Activated CD8-positive, alpha-beta memory T cell treated with anti-CD3 and anti-CD28 coated beads for 48 hours (primary cell): ENCODE results near the gene NAT14.
"Not testable (repeated sequence)": the region's sequence is repeated elsewhere in the genome, so short reads cannot be mapped to it uniquely, and the experiment has no call there.

Experiments
- DNase-seq, 3 experiments: peaks; one replicate each; pipeline ENCODE4 v3.0.0-alpha.2; 2020; ENCODE audit warnings: low read depth in 2 of 3, low spot score in 2 of 3

The NAT14 gene, protein sequence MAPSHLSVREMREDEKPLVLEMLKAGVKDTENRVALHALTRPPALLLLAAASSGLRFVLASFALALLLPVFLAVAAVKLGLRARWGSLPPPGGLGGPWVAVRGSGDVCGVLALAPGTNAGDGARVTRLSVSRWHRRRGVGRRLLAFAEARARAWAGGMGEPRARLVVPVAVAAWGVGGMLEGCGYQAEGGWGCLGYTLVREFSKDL

DNA sequence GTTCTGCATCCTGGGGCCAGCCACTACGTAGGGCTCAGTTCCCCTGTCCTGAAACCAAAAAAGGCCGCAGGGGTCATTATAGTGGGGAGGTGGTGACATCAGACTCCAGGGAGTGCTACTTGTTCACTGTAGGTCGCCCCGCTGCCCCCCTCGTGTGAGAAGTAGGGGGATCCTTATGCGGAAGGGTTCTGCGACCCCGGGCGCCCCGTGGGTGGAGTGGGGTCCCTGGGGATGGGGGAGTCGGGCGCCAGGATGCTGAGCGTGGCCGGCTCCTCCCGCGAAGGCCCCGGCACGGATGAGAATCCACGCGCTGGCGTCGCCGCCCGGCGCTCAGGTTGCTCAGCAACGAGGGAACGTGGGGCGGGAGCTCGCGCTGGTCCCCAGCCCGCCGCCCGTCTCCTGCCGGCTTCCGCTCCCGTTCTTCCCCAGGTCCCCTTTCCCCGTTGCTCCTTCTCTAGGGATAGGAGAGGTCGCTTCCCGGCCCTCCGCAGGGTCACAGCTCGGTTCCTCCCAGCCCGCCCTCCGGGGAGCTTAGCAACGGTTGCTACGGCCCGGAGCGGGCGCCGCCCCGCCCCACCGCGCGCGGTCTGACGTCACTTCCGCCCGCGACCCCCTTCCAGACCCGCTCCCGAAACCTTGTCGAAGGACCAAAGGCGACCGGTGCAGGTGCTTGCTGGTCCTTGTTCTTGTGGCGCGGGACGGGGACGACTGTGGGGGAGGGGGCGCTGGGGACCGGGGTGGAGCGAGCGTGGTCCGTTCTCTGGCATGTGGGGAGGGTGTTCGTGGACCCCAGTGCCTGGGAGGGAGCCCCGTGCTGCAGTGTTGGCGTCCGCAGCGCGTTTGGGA, at the start of gene NAT14:
Gene NAT14, plus strand, starts transcription at position 596 of the 846 bp plus-strand sequence. CDS start 521 bp downstream, outside the sequence.
- DNase-seq: peak in 2 of 3 experiments; percentile 42 to 54

DNA sequence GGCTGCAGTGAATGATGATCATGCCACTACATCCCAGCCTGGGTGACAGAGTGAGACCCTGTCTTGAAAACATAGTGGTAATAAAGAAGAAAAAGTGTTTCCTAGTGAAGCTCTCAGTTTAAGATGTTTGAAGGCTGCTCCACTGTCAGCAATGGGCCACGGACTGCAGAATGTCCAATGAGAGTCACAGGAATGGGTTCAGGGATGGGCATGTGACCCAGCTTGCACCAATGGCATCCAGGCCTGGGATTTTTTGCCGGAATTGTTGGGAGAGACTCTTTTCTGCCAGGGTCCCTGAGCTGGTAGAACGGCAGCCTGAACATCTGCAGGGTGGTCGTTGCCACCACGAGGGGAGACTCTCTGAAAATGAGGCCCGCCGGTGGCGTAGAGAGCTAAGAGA, 48.1 kb upstream of the NAT14 start:
- DNase-seq: no peak

DNA sequence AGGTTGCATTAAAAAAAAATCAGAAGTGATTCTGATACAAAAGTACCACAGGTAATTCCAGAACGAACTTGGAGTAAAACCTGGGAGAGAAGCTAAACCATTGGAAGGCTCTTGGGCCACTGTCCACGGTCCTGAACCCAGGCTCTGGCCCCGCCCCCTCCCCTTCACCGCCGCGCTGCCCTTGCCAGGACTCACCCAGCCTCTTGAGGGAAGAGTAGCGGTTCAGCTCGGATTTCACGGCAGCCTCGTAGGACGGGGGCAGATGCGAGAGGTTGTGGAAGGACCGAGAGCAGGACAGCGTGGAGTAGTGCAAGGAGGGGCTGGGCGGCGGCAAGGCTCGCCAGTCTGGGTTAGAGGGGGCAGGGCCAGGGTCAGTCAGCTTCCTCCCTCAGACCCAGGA, 47.6 kb upstream of the NAT14 start:
- no peak for DNase-seq

DNA sequence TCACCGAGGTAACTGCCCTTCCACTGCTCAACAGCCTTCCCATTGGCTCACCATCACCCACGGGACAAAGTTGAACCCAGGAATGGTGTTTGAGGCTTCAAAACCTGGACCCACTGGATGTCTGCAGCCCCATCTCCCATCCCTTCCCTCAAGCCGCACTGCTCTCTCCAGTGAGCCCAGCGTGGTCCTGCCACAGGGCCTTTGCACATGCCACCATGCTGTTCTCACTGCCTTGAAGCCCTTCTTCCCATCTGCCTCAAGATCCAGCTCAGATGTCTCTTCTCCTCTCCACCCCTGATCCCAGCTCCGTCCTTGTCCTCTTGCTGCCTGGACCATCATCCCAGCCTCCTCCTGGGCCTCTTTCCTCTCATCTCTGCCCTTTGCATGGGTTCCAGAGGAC, 45.9 kb upstream of the NAT14 start:
- DNase-seq: no peak

DNA sequence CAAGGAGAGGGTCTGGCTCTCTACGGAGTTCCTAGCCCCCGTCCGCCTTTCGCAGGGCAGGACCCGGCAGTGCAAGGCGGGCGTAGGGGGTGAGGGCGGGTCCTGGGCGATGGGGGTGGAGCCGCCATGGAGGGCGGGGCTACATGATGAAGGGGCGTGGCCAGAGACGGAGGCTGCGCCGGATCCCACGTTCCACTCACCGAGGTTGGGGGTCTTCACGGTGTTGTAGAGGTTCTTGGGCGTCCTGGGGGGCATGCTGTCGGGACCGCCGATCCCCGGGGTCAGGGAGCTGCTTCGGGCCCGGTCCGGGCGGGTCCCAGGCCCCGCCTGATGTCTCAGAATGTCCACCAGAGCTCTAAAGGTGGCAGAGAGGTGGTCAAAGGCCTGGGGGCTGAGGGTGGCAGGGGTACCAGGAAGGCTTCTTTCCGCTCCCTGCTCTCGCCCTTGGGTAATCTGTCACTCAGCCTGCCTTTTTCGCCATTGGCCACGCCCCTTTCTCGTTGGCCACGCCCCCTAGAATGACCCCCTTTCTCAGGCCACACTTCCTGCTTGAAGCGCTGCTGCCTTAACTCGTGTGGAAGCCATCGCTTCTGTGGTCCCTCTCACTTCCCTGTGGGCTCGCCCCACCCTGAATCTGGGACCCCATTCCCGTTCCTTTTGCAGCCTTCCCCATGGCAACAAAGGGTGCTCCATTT, 44.4 kb upstream of the NAT14 start:
- DNase-seq: no peak

DNA sequence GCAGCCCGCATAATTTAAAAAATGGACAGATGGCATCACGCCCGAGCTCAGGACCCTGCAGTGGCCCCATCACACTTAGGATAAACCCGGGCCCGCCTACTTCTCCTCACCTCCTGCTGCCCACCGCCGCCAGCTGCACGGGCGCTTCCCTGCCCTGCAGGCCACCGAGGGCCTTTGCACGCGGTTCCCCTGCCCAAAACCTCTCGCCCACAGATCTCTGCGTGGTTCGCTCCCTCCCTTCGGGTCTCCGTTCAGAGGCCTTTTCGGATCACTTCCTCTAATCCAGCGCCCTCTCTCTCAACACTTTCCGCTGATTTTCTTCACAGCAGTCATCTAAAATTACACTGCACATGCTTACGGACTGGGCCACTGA, 43.7 kb upstream of the NAT14 start:
- DNase-seq: no peak

DNA sequence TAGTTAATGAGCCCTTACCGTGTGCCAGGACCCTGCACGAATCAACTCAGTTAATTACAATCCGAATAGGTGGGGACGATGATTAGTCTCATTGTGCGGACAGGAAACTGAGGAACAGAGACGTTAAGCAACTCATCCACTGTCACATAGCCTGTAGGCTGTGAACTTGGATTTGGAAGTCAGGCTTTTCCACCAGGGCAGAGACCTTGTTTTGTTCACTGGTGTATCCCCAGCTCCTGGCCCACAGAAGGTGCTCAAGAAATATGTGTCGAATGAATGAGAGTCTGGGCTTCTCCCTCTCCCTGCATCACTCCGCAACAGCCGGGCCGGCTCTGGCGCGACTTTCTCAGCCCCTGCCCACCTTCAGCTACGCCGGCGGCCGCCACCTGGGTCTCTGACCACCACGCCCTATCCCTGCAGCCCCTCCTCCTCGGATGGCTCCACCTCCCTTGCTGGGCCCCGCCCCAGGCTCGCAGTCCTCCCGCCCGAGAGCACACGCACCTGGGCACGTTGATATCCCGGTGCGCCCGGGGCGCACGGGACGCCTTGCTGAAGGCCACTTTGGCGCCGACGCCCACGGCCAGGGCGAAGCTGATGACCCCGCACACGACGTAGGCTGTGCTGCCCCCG, 43.2 kb upstream of the NAT14 start:
- no peak for DNase-seq

DNA sequence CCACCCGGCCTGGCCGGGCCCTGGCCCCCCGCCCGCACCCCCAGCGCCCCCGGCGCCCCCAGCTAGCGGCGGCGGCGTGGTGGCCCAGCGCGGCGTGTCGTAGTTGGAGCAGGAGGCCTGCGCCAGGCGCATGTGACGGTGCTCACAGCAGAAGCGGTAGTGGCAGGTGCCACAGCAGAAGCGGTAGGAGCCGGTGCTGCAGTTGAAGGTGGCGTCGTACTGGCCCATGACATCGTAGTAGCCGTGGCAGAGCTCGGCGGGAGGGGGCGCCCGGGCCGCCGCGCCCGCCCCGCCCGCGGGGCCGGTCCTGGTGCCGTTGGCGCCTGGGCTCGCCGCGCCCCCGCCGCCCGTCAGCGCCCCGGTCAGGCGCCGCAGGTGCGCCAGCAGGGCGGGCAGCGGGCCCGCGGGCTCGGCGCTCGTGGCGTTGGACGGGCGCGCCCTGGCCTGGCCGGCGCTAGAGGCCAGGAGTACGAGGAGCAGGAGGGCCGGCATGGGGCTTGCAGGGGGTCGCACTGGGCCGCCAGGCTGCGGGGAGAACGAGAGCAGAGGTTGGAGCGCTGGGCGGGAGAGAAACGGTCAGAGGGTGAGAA, 42.5 kb upstream of the NAT14 start:
- no peak for DNase-seq

DNA sequence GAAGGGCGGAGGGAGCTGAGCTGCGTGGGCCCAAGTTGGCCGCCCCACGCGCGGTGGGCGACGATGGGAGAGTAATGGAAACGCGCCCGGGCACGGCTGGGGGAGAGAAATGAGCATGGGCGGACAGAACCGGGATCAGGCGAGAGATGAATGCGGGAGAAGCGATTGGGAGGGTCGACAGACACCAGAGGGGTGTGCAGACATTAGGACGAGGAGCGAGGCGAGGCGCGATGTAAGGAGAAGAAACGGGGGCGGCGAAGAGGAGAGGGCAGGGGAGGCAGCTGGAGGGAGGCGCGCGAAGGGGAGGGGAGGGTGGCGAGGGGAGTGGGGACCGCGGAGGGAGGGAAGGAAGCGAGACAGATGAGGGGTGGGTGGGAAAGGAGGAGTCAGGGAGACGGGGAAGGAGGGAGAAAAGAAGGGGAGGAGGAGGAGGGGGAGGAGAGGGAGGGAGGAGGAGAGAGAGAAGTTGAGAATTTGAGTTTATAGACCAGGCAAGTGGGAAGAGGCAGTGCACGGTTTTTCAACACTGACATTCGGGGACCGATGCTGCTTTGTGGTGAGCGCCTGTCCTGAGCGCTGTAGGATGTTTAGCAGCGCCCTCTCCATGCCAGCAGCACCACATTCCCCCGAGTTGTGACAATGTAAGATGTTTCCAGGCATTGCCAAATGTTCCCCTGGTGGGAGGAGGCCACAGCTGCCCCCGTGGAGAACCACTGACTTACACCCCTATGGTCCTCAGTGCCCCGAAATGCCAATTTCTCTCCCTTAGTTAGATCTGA, 41.8 kb upstream of the NAT14 start, which contains the start of gene SHISA7:
Gene SHISA7, minus strand, starts transcription at position 256 of the 779 bp plus-strand sequence. CDS start 437 bp downstream, outside the sequence.
- DNase-seq: no peak

DNA sequence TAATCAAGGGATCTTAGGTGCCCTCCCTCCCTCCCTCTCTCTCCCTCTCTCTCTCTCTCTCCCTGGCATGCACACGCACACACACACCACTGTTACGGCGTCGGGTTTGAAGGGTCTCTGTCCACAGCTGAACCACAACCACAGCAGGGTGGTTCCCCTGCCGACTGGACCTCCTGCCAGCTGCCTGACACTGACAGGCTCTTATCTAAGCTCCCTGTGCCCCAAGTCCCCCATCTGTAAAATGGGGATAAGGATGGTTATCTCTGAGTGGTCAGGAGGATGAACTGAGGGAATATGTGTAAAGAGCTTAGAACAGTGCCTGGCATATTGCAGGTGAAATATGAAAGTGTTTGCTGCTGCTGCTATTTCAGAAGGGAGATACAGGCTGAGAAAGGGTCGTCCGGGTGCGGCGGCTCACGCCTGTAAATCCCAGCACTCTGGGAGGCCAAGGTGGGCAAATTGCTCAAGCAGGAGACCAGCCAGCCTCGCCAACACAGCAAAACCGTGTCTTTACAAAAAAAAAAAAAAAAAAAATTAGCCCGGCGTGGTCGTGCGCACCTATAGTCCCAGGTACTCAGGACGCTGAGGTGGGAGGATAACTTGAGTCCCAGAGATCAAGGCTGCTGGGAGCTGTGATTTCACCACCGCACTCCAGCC, 41.0 kb upstream of the NAT14 start:
- DNase-seq: no peak

DNA sequence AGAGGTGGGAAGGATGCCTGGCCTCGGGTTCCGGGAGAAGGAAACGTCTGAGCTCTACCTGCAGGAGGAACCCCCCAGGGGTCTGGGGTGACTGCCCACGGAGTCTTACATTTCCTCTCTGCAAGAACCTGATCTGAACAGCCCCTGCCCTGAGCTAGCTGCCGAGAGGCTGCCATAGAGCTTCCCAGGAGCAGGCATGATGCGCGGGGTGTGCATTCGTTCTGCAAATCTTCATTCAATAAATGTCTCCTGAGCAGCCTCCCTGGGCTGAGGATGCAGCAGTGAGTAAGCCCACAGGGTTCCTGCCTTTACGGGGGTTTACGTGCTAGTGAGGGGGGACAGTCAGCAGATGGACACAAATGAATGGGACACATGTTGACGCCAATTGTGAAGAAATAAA, 40.3 kb upstream of the NAT14 start:
- DNase-seq: no peak

DNA sequence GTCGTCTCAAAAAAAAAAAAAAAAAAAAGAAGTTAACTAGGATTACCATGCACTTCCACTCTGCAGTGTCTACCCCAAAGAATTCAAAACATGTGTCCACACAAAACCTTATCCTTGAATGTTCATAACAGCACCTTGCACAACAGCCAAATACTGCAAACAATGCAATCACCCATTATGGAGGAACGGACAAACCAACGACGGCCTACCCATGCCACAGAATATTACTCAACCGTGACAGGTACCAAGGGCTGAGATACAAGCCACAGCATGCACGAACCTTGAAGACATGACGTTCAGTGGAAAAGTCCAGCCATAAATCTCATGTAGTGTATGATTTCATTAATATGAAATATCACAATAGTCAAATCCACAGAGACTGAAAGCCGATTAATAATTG, 38.9 kb upstream of the NAT14 start:
- DNase-seq: no peak

DNA sequence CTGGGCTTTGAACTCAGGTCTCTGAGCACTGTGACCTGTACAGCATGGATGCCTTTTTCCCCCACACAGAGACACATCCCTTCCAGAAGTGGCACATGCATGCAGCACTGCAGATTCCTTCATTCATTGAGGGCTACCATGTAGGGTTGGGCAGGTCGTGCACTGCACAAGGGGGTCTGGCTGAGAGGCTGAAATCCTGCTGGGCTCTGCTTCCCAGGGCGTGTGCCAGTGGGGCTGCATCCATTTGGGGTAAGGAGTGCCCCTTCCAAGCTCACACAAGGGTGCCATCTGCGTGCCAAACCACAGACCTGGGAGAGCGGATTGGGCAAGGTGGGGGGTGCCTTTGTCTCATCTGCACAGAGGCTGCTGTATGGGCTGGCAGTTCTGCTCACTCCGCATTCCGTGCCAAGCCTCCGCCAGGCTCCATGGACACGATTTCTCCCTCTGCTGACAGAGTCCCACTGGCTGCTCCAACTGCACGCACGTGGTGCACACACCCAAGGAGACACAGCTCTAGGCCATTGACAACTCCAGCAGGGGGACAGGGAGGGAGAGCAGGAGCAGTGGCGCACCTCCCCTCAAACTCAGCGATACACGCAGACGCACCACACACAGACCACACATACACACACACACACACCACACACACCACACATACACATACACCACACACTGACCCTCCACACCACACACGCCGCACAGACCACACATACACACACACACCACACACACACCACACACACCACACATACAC, 37.4 kb upstream of the NAT14 start:
- no peak for DNase-seq

DNA sequence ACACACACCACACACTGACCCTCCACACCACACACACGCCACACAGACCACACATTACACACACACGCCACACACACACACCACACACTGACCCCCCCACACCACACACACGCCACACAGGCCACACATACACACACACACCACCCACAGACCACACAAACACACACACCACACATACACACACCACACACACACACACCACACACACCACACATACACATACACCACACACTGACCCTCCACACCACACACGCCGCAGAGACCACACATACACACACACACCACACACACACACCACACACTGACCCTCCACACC, 36.9 kb upstream of the NAT14 start:
- DNase-seq: not testable (repeated sequence)

DNA sequence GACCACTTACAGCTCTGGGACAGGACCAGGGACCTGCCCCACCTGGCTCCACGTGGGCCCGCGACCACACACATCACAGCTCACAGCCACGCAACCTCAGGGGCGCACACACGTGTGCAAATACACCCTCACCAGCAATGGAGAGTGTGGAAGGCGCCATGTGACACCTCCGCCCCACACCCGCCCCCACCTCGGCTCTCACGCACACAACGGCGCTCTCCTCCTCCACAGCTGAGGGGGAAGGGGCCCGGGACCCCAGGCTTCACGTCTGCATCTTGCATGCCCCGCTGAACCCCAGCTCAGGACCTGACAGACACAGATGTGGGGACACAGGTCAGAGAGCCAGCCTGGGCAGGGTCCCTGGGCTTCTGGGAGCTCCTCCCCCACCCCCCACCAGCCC, 35.5 kb upstream of the NAT14 start:
- DNase-seq: no peak

DNA sequence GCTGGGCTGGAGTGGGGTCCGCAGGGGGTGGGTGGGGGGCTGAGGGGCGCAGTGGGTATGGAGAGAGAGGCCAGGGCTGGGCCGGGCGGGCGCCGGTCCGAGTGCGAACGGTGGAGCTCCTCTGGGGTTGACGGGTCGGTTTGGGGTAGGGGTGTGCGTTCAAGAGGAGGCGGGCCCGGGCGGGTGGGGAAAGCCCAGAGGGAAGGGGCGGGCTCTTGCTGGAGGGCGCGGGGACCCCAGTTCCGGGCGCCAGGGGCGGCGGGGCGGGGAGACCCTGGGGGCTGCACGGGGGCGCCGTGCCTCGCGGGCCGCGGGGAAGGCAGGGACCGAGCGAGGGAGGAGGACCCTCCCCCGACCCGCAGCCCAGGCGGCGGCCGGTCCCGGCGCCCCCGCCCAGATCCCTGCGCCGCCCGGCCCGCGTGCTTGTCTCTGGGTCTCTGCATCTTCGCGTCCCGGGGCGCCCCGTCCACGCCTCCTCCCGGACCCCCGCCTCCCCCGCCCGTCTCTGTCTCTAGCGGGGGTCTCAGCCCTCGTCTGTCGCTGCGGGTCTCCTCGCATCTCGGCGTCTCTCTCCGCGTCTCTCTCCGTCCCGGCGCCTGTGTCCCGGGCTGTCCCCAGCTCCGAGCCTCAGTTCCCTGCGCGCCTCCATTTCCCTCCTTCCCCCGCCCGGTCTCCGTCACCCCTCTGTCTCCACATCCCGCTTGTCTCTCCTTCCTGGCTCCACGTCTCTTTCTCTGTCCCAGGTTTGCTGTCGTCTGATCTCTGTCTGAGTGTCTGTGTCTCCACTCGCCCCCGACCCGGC, 33.6 kb upstream of the NAT14 start:
- DNase-seq: no peak

DNA sequence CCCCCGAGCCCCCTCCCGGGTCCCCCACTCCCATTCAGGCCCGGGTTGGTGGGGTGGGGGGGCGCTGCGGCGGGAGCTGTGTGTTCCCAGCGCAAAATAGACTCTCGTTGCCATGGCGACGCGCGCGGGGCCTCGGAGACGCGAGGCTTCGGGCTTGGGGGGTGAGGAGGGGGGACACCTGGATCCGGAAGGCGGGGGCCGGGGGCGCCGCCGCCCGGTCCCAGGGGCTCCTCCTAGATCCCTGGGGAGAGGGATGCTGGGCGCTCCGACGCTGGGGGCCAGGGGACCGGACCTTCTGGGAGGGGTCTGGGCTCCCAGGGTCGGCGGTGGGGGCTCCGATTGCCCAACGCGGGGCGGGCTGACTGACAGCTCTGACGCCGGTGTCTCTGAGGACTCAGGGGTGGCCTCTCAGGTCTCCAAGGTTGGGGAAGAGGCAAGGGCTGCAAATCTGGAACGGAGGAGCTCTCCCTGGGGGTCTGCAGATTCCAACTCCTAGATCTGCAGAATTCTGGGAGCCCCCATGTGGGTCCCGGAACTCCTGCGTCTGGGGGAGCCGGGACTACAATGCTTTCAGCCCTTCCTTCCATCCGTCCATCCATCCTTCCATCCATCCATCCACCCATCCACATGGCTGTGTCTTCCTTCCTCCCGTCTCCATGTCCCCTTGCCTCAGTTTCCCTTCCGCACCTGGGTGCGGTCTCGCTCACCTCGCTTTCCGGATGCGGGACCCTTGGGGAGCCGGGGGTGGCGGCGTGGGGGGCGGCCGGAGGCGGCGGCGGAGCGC, 32.8 kb upstream of the NAT14 start:
- DNase-seq: no peak
